ENCODE data around the gene NEK10.

- TF ChIP-seq CTCF (conservative IDR thresholded peaks at IDR 0.05) (no peak), EZH2 (IDR thresholded peaks at IDR 0.05; ENCODE audit: low read depth) (no peak)
These were observed 290.8 kb downstream of the NEK10 start for GRCh38 chr3:27078246-27078913.

Measured in PC-9 (cell line).